Choroid plexus epithelial cell (primary cell): ENCODE results near the gene VPS4A.
"Not testable (repeated sequence)": the region's sequence is repeated elsewhere in the genome, so short reads cannot be mapped to it uniquely, and the experiment has no call there.

Experiments
- DNase-seq: peaks from one replicate; pipeline ENCODE4 v3.0.0-alpha.2; 2010; ENCODE audit warnings: low read depth
- H3K4me3 ChIP-seq: 2 replicates; pipeline ENCODE4 v1.5.1; 2011; ENCODE audit warnings: low read depth, mild to moderate bottlenecking, control low read depth, low read length, moderate library complexity
- TF ChIP-seq, protein P1 (sequence below): conservative IDR thresholded peaks from 2 replicates; pipeline ENCODE4 v1.5.1; 2011; ENCODE audit warnings: low read depth, mild to moderate bottlenecking, control low read depth, inconsistent platforms, low read length, moderate library complexity

VPS4A gene

DNA sequence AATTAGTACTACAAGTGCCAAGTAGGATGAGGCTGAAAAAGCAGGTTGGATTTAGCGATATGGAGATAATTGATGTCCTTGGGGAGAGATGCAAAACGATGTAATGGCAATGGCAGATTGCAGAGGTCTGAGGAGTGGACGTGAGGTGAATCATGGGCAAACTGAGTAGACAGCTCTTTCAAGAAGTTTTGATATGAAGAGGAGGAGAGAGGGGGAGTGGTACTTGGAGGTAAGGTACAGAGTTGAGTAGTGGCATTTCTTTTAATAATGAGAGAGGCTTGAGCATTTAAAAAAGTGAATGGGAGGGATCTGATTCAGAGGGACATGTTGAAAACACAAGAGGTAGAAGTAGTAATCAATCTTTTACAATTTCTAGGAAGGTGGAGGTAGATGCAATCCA lies 17.7 kb upstream of the VPS4A start:
- DNase-seq: no peak

DNA sequence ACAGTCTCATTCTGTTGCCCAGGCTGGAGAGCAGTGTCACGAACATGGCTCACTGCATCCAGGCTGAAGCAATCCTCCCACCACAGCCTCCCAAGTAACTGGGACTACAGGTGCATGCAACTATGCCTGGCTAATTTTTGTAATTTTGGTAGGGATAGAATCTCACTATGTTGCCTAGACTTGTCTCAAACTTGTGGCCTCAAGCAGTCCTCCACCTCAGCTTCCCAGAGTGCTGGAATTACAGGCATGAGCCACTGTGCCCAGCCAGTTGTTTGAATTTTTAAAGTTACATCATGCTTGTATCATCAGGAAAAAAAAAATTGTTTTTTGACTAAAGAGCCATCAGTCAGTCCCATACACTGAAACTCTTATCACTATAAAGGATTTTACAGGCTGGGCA lies 17.1 kb upstream of the VPS4A start:
- DNase-seq: peak; percentile 16
- TF ChIP-seq, protein P1, sequence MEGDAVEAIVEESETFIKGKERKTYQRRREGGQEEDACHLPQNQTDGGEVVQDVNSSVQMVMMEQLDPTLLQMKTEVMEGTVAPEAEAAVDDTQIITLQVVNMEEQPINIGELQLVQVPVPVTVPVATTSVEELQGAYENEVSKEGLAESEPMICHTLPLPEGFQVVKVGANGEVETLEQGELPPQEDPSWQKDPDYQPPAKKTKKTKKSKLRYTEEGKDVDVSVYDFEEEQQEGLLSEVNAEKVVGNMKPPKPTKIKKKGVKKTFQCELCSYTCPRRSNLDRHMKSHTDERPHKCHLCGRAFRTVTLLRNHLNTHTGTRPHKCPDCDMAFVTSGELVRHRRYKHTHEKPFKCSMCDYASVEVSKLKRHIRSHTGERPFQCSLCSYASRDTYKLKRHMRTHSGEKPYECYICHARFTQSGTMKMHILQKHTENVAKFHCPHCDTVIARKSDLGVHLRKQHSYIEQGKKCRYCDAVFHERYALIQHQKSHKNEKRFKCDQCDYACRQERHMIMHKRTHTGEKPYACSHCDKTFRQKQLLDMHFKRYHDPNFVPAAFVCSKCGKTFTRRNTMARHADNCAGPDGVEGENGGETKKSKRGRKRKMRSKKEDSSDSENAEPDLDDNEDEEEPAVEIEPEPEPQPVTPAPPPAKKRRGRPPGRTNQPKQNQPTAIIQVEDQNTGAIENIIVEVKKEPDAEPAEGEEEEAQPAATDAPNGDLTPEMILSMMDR: no peak
- no peak overlapping the region for H3K4me3 ChIP-seq

More for the DNA sequence above, 17.7 kb upstream of the VPS4A start:
- TF ChIP-seq, protein P1: no peak
- H3K4me3 ChIP-seq: no peak overlapping the region

DNA sequence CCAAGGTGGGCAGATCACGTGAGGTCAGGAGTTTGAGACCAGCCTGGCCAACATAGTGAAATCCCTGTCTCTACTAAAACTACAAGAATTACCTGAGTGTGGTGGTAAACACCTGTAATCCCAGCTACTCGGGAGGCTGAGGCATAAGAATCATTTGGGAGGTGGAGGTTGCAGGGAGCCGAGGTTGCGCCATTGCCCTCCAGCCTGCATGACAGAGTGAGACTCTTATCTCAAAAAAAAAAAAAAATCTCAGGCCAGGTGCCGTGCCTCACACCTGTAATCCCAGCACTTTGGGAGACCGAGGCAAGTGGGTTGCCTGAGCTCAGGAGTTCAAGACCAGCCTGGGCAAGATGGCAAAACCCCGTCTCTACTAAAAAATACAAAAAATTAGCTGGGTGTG lies 14.4 kb upstream of the VPS4A start:
- DNase-seq, H3K4me3 ChIP-seq: not testable (repeated sequence)

DNA sequence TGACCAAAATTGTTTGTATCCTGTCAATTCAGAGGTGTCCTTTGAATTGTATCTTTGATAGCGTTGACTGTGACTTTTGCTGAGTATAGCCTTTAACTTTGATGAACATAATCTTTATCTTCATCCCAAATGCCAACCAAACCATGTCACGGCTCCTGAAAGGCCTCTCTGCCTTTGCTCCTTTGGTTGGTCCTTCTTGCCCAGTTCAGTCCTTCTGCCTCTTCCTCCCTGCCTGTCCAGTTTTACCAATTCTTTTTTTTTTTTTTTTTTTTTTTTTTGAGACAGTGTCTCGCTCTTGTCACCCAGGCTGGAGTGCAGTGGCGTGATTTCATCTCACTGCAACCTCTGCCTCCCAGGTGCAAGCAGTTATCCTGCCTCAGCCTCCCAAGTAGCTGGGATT lies 12.9 kb upstream of the VPS4A start:
- no peak overlapping the region for H3K4me3 ChIP-seq
- TF ChIP-seq, protein P1: no peak
- DNase-seq: no peak

DNA sequence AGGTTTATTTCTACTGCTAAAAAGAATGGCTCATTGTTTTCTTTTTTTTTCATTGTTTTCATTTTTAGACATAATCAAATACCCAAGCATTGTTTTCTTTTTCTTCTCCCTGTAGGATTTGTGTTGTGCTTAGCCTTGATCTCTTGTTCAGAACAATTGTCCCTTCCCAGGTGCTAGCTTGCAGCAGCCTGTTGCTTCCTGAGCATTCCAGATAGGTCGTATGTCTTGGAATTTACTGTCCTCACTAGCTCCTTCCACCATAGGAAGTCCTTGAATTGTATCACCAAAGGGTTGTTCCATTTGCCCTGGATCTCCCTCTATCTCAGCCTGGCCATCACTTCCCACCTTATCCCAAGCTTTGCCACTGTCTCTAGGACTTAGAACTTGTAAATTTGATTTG lies 10.0 kb upstream of the VPS4A start:
- DNase-seq: no peak
- H3K4me3 ChIP-seq: no peak overlapping the region
- TF ChIP-seq, protein P1: no peak

DNA sequence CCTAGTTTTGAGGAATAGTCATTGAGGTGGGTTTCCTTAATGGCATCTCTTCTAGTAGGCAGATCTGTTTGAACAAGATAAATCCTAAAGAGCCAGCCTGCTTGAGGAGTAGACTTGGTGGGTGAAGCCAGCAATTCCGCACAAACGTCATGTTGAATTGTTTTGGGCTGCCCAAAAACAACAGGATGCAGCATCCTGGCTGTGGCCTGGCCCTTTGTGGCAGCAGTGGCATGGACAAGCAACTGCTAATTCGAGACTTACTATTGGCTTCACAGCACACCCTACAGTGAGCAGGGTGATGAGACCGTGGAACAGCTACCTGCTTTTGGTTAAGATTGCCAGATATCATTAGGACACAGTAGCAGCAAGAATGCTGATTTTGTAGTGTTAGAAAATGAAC lies 9.3 kb upstream of the VPS4A start:
- no peak for DNase-seq
- TF ChIP-seq, protein P1: no peak

DNA sequence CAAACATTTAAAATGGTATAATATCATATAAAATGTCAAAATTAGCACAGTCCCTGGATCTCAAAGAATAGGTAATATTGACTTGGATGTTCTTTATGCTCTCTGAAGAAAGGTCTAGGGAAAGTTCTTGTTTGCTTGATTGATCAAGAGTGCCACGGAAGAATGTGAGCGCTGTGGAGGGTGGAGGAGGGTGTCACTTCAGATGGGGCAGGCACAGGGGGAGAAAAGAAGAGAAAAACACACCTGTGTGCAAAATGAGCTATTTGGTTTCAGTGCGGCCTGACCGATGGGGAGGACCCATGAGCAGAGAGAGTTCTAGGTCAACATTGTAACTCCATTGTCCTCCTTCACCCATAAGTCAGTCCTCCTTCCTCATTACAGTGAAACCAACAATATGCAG lies 8.8 kb upstream of the VPS4A start:
- DNase-seq: no peak
- no peak overlapping the region for H3K4me3 ChIP-seq
- TF ChIP-seq, protein P1: no peak

More for the DNA sequence above, 9.3 kb upstream of the VPS4A start:
- no peak overlapping the region for H3K4me3 ChIP-seq

DNA sequence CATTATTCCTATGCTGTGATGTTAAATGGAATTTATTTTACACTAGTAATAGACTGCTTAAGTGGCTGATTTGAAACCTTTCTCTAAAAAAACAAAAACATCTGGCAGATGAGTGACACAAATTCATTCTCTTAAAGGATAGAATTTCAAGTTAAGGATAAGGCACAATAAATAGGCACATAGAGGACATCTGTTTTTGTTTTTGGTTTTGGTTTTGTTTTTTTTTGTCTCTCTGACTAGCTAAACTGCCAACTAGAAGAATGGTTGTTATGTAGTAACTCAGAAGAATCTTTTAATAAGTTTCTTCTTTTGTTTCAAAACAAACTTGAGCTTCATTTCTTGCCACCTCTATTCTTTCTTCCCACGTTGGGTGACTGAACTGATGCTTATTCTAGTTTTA lies 5.1 kb upstream of the VPS4A start:
- no peak for DNase-seq
- TF ChIP-seq, protein P1: no peak
- no peak overlapping the region for H3K4me3 ChIP-seq
